Astrocyte (in vitro differentiated cells and primary cell): ENCODE results near the gene SIVA1.

Source experiments
- CTCF ChIP-seq: IDR thresholded peaks from 2 replicates; pipeline ENCODE4 v1.5.1; 2011; ENCODE audit warnings: low read depth, mild to moderate bottlenecking, inconsistent platforms, low read length, moderate library complexity; ENCODE audit not compliant: insufficient read depth
- EZH2 ChIP-seq: IDR thresholded peaks from 2 replicates; pipeline ENCODE4 v1.6.1; 2012; ENCODE audit warnings: mild to moderate bottlenecking, low read length, inconsistent platforms; ENCODE audit not compliant: insufficient read depth

- TF ChIP-seq CTCF: no peak
- no peak for TF ChIP-seq EZH2
These were observed 41.7 kb downstream of the SIVA1 start for GRCh38 chr14:104794631-104794992.
